ENCODE measurements around the gene RANBP9.

RANBP9 gene

GRCh38 chr6:13710552-13711323 is 897 bp downstream of the RANBP9 start:
- no peak for FAIRE-seq

DNA sequence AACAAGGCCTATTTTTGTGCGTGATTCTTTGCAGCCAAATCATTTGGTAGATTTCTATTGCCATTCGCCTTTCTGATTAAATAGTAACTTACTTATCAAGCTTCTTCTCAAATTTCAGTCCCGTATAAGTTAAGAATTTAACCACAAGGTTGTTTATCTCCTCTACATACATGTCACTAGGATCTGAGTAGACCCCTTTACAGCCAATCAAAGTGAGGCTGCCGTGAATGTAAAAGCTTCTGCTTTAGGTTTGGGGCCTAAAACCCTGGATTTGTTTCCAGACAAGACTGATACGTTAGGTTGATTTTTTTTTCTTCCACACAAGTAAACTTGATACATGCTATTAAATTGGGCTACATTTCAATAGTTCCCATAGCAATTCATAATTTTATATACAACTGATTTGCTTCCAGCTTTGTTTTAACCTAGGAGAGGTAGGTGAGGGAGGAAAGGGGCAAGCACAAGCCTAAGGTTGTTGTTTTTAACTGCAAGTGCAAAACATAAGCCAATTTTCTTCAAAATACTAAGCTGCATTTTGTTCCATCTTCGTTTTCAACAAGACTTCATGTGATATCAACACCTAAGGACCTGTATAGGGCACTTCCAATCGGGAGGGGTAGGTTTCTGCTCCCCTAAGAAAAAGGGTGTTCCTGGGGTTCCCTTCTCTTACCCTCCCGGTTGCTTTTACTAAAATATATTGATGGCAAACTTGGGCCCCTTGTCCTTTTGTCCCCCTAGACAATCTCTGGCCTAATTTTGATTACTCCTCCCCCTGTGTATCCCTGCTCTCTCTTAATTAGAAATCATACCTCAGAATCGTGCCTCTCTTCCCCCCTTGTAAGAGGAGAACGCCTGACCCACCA is 1.7 kb downstream of the RANBP9 start:
- FAIRE-seq: peak; percentile 53

DNA sequence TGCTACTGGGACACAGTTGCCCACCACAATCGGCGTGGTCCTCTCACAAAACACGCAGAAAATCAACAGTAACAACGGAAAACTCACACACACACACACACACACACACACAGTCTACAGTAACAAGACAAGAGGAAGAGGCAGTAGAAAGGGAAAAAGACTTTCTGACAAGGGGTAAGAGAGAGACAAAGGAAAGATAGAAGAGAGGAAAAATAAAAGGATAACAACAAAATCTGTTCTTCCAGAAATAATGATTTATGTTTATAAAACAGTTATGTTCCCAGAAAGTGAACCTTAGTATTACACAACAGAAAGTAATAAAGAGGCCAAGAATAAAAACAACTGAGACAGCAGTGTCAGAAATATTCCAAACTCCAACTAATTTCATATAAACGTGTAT is 2.9 kb downstream of the RANBP9 start:
- FAIRE-seq: no peak

DNA sequence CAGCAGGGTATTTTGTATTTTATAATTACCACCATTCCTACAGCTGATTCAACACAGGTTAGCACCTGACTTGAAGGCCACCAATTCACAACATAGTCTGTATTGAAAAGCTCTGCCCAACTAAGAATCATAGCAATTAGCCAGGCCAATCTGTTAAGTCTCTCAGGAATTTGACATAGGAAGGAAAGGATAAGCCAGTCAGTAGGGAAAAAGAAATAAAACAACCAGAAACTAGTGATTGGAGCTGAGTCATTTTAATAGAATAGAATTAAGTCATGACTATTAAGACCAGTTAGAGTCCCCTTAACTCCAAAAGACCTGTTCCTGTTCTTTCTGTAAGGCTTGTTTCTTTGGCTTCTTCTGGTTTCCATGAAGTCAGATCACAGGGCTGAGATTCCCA is 8.1 kb downstream of the RANBP9 start:
- no peak for FAIRE-seq

- FAIRE-seq: no peak
Observed at GRCh38 chr6:13702809-13703302, 8.8 kb downstream of the RANBP9 start.

DNA sequence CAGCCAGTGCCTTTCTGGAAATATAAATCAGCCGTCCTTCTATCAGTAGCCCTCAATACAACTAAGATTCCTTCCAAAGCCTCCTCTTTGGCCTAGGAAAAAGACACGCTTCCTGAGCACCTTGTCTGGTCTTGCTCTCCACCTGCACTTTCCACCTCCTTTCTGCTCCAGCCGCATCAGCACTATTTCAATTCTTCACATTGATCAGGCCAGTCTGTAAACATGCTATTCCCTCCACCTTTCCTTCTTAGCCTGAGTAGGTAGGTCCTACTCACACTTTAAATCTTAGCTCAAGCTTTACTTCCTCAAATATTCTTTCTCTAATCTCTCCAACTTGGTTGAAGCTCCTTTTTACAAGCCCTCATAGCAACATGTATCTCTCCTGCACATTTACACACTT is 11.4 kb downstream of the RANBP9 start:
- no peak for FAIRE-seq

- no peak for FAIRE-seq
Observed at GRCh38 chr6:13698715-13699114, 12.9 kb downstream of the RANBP9 start.

DNA sequence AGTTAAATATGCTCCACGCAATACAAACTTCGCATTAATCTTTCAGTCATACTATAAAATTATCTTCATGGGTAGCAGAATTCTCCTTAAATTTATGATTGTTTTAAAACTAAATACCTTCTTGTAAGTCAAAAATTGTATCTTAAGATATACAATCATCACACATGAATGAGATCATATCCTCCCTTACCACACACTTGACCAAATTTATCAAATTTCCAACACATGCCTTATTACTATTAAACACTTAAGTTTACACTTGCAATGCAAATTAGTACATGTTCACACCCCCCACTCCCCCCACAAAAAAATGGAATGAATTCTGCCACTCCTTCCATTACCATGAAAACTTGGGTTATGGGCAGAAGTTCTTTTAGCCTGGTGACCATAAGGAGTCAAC is 13.8 kb downstream of the RANBP9 start:
- no peak for FAIRE-seq

- no peak for FAIRE-seq
Observed at GRCh38 chr6:13696226-13696625, 15.4 kb downstream of the RANBP9 start.

- FAIRE-seq: no peak
Observed at GRCh38 chr6:13695252-13695651, 16.4 kb downstream of the RANBP9 start.

GRCh38 chr6:13694562-13694961 is 17.1 kb downstream of the RANBP9 start:
- FAIRE-seq: no peak

DNA sequence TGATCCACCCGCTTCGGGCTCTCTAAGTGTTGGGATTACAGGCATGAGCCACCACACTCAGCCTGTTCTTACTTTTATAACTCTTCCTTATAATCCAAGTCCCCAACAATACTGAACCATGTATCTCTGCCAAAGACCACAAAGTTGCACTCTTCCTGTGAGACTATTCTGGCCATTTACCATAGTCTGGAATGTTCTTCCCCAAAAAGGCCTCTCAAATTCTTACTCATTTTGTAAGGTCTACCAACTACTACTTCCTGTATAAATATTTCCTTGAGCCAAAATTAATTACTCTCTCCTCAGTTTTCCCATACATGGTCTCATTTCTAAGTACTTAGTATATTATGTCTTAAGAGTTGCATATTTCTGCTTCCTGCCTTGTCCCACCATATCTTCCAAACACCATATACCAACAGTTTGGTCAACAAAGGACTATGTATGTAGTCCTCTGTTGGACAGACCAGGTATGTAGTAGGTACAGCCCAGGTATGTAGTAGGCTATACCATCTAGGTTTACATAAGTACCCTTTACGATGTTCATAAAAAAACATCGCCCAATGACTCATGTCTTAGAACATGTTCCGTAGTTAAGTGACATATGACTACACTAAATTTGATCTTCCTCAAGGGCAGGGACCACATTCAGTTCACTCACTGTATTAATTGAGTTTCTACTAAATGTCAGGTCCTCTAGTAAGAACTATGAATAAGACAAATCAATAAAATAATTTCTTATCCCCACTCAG is 22.0 kb downstream of the RANBP9 start:
- no peak for FAIRE-seq

DNA sequence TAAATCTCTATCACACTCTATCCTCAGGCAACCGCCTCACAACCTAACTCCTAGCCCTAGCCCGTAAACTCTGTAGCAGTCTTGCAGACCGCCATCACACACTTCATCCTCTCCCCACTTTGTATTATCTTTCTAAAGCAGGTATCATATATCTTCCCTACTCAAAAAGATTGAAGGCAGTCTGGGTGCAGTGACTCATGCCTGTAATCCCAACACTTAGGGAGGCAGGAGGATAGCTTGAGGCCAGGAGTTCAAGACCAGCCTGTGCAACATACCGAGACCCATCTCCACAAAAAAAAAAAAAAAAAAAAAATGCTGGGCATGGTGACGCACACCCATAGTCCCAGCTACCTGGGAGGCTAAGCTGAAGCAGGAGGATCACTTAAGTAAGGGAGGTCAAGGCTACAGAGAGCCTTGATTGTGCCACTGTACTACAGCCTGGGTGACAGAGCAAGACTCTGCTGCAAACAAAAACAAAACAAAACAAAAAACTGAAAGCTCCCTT is 22.9 kb downstream of the RANBP9 start:
- no peak for FAIRE-seq

- no peak for FAIRE-seq
Observed at GRCh38 chr6:13687917-13688351, 23.7 kb downstream of the RANBP9 start.

- no peak for FAIRE-seq
Observed at GRCh38 chr6:13684855-13685254, 26.8 kb downstream of the RANBP9 start.

DNA sequence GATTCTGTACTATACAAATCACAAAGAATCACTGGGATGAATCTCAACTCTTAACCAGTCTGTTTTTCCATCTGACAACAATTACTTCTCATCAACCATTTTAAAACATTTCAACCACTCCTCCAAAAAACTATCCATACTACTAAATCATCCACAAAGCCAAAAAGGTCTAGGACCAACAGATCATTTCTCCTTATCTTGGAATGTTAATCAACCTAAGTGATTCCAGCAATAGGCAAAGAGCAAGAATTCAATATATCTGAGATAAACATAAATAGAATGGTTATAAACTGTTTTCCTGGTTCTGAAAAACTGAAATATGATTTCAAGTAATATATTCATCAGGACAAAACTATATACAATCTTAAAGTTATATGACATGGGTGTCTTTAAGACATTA is 28.6 kb downstream of the RANBP9 start:
- no peak for FAIRE-seq

DNA sequence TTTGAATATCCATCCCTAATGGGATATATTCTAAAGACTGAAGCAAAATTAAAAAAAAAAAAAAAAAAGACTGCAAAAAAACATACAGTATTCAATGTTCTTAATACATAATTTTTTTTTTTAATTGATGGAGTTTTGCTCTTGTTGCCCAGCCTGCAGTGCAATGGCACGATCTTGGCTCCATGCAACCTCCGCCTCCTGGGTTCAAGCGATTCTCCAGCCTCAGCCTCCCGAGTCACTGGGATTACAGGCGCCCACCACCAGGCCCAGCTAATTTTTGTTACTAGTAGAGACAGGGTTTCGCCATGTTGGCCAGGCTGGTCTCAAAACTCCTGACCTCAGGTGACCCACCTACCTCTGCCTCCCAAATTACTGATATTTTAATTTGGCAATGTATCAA is 29.3 kb downstream of the RANBP9 start:
- no peak for FAIRE-seq

DNA sequence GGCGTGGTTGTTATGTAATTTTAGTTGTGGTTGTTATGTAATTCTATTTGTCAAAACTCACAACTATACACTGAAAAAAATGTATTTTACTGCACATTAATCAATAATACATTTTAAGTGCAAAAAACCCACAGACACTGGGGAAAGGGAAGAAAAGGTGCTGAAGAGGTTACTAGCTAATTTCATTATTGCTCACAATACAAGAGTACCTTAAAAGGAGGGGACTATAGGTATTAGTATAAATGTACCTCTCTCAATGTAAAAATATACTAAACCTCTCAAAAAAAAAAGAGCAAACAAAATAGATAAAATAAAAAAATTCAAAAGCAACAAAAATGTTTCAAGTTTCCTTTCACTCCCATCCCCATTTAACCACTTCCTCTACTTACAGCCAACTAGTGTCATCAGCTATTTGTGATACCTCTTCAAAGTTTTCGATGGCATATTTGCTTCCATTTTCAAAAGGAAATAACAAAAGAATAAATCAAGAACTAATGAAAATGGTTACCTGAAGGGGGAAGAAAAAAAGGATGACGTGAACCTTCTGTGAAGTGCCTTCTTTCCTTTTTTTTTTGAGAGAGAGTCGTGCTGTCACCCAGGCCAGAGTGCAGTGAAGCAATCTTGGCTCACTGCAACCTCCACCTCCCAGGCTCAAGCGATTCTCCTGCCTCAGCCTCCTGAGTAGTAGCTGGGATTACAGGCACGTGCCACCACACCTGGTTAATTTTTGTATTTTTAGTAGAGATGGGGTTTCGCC is 30.2 kb downstream of the RANBP9 start:
- FAIRE-seq: no peak

DNA sequence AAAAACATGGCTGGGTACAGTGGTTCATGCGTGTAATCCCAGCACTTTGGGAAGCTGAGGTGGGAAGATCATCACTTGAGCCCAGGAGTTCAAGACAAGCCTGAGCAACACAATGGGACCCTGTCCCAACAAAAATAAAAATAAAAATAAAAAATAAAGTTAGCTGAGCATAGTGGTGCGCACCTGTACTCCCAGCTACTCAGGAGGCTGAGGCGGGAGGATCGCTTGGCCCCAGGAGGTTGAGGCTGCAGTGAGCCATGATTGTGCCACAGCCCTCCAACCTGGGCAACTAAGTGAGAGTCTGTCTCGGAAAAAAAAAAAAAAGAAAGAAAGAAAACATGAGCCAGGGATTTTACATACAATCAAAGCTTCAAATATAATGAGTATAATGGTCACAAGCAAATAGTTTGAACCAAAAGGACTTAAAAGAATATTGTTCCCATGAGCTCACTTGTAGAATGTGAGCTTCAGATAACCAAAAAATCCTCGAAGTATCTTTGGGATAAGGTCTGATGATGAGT is 31.1 kb downstream of the RANBP9 start:
- no peak for FAIRE-seq

DNA sequence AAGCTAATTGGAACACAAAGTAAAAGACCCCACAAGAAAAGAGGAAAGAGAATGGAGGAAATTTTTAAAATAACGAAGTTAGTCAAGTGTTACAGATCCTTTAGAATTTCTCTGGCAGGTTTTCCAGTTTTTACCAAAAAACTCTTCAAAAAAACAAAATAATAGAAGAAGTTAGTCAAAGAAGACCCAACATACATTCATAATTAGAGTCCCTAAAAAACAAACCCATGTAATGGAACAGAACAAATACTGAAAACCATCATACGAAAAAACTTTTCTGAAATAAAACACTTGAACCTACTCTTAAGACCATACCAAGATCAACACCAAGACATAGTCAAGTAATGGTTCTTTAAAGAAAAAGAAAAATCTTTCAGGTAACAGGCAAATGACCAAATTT is 31.6 kb downstream of the RANBP9 start:
- FAIRE-seq: no peak

- FAIRE-seq: no peak
Observed at GRCh38 chr6:13678255-13678983, 33.2 kb downstream of the RANBP9 start.

Measured in G401.6 (cell line).